Forelimb muscle (tissue), 1 donor: ENCODE measurements around the gene CDY2A. TPM values are rescaled to one million over a fixed set of nuclear protein-coding genes. Genes with fewer than 3 reads are reported as not detected.
"Not testable (repeated sequence)": the region's sequence is repeated elsewhere in the genome, so short reads cannot be mapped to it uniquely, and the experiment has no call there.

Source experiments
- DNase-seq: peaks from one replicate; pipeline ENCODE4 v3.0.0-alpha.2; 2013; ENCODE audit warnings: low read depth
- polyA plus RNA-seq: library from polyadenylated mRNA; unstranded; fragments of 120-200 nt; gene quantifications from one replicate; pipeline ENCODE4 v1.2.1, GENCODE V29; 2013; ENCODE audit not compliant: insufficient read length

CDY2A gene, protein sequence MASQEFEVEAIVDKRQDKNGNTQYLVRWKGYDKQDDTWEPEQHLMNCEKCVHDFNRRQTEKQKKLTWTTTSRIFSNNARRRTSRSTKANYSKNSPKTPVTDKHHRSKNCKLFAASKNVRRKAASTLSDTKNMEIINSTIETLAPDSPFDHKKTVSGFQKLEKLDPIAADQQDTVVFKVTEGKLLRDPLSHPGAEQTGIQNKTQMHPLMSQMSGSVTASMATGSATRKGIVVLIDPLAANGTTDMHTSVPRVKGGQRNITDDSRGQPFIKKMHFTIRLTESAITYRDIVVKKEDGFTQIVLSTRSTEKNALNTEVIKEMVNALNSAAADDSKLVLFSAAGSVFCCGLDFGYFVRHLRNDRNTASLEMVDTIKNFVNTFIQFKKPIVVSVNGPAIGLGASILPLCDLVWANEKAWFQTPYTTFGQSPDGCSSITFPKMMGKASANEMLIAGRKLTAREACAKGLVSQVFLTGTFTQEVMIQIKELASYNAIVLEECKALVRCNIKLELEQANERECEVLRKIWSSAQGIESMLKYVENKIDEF
- polyA plus RNA-seq = not detected

DNA sequence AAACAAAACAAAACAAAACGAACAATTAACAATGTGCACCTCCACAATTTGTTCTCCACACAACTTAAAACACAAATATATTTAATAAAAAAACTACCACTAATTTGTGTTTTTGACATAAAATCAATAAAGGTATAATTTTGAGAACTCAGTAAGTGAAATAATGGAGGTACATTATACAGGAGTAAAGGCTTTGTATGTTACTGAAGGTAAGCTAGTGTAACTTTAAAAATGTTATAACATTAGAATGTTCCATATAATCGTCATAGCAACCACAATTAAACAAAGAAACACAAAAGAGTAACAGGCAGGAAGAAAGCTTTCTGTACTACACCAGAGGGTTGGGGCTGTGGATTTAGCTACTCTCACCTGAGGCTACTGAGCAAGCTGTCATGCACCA, at the start of gene CDY2A:
TSS of gene CDY2A (plus strand) at position 301 of the 400 bp plus-strand sequence. CDS start 328 bp downstream, outside the sequence.
- DNase-seq = not testable (repeated sequence)

DNA sequence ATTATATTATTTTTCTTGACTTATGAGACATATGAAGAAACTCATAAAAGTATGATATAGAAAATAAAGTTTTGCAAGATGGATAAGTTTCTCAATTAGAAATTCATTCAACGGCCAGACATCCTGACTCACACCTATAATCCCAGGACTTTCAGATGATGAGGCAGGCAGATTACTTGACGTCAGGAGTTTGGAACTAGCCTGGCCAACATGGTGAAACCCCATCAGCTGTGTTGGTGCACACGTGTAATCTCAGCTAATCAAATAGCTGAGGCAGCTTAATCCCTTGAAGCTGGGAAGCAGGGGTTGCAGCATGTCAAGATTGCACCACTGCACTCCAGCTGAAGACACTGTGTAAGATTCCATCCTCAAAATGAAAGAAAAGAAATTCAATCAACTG, 28.0 kb upstream of the CDY2A start:
- DNase-seq = not testable (repeated sequence)

DNA sequence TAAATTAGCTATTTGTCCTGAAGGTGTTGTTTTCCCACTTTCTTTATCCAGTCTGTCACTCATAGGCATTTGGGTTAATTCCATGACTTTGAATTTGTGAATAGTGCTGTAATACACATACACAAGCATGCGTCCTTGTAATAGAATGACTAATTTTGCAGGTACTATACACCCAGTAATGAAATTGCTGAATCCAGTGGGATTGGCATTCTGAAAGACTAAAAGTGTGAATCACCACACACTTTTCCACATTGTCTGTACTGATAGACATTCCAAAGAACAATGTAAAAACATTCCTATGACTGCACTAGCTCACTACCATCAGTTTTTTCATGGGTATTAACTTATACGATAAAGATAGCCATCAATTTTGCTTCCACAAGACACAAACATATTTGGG, 27.3 kb upstream of the CDY2A start:
- not testable (repeated sequence) for DNase-seq

DNA sequence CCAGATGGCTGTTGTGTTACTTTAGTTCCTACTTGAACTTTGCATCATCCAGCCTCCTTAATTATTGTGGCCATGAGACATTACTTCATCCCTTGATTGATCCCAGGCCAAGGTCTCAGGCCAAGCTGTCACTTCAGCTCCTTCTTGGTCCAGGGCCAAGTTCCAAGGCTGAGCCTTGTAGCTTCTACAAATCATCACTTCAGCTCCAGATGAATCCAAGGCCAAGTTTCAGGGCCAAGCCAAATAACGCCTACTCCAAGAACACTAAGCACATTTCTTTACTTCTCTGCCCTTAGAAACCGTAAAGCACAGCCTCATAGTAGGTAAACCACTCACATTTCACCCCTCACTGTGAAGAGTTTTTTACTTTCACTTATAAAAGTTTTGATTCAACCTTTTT, 1.7 kb upstream of the CDY2A start:
- DNase-seq = not testable (repeated sequence)

DNA sequence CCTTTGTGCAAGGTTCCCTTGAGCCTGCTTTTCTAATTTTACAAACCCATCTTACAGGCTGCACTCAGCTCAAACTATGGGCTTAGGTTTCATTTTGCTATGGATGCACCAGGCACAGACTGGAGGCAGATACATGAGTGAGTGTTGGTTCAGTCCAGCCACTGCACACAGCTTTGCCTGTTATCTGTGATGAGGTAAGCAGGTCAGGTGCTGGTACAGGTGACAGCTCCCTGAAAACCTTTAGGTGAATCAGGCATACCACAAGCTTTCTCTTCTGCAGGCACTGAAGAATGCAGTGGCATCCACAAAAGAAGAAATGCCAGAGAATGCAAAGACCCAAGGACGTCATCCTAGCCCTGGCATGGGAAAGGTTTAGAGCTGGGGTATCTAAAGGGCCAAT, 3.3 kb downstream of the CDY2A start:
- not testable (repeated sequence) for DNase-seq

DNA sequence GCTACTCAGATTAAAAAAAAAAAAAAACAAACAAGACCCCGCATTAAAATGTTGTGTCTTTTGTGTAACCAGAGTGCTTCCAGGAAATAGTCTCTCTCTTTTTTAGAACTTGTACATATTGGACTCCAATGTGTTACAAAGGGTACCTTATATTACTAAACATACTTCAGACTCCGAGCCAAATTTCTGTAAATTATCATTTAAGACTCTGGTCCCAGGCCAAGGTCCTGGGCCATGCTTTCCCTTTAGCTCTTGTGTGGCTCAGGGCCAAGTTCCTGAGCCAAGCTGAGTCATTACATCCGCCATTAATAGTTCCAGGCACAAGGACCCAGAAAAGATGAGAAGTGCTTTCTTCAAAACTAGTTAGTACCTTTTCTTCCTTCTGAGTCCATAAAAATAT, 4.6 kb downstream of the CDY2A start:
- not testable (repeated sequence) for DNase-seq

DNA sequence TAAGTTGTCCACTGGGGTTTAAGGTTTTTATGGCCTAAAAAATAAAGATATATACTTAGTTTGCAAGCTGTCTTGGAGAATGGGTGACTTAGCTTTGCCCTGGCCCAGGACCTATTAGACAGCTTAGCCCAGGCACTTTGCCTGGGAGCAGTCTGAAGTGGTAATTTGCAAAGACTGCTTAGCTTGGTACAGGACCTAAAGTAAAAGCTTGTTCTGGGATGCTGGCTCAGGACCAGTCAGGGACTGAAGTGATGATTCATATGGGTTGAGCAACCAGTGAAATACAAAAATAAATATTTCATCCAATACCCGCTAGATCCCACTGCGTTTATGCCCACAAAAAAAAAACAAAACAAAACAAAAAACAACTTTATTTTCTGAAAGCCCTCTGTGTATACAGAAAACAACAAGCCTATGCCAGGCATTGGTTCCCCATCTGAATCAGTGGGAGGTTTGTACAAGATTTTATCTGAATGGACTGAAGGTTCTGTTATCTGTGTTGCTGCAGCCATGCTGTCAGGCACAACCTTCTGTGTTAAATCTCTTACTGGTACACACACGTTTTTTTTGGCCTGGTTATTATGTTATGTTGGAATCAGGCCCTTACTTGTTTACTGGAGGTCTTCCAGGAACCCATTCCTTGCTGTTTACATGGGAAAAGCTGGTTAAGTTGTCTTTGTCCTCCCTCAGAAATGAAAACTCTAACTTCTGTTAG, 8.7 kb downstream of the CDY2A start:
- not testable (repeated sequence) for DNase-seq

DNA sequence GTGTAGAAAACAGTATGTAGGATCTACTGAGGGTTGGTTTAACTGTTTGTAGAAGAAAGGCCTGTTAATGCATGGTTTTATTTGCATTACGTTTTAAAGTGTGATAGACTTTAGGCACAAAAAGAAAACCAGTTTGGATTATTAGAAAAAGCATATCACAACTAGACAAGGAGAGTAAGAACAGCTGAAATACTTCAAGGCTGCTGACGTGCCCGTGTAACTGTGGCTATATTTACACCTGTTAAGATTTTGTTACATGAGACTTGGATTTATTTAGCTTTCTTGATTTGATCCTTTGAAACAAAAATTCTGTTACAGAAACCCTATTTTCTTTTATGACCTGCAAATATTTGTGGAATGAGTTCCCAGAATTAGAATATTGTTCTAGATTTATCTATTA, 9.3 kb downstream of the CDY2A start:
- DNase-seq = not testable (repeated sequence)

DNA sequence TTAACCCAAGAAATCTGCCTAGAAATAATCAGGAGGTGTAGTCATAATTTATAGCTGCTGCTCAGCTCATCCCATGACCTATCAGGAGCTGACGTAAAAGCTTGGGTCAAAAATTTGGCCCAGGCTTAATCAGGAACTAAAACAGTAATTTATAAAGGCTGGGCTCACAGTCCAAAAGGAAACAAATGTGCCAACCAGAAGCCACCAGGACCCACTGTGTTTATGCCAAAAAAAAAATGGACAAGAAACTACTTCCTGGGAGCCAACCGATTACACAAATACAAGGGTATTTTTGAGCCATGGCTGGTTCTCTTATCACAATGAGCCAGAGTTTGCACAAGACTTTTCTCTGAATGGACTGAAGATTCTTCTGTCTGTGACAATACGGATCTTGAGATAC, 19.4 kb downstream of the CDY2A start:
- not testable (repeated sequence) for DNase-seq

DNA sequence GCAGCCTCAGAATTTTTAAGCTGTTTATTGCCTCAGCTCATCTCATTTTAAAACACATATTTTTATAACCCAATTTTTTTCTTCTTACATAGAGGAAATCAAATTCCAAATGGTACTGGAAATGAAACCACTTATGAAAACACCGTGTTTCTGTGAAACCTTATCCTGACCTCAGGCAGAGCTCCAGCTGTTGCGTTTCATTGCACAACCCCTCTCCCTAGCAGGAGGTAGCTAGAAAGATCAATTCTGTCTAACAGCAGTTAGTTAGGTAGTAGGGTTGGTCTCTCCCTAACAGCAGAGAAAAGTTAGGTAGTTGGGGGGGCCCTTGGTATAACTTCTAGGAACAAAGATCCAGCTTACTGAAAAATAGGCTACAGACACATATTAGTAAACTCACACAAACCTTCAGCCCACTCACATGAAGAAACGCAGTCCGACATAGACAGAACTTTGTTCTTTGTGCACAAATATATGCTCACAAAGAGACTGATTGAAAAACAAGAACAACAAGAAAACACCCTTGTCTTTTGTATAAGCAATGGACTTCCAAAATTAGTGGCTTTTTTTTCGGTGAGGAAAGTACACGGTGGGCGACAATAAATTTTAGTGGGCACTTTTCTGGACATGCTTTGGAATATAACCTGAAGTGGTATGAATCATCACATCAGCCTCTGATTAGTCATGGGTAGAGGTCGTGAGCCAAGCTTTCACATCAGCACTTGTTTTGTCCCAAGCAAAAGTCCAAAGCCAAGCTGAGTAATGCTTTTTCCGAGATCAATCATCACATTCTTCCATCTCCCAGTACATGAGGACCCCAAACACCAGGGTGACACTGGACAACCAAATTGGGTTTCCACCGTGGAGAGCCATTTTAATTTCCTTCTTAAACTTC, 22.8 kb downstream of the CDY2A start:
- not testable (repeated sequence) for DNase-seq

DNA sequence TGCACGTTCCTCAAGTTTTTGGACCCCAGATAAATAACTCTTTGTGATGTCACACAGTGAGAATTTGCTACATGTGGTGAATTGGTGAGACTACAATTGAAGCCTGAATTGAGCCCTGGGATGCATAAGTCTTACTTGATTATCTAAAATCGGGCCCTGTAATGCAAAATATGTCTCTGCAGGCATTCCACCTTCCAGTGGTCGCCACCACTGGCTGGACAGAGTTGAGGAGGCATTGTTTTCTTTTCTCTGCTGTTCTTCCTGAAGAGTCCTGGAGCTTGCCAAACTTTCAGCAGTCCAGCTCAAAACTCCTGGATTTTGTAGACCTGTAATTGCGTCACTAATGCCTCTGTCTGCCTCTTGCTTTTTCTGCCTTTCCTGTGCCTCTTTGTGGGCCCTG, 23.5 kb downstream of the CDY2A start:
- not testable (repeated sequence) for DNase-seq

DNA sequence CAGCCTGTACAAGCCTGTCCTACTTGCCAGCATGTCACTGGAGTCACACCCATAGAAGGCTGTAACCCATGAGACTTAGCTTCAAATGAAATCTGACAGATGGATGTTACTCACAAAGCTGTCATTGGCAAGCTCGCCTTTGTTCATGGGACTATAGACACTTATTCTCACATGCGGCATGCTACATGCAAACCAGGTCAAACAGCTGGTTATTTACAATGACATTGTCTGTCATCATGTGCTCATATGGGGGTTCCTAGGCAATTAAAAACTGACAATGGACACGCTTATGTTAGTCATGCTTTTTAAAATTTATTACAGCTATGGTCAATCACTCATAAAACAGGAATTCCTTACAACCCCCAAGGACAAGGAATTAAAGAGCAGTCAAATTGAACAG, 30.9 kb downstream of the CDY2A start:
- not testable (repeated sequence) for DNase-seq

DNA sequence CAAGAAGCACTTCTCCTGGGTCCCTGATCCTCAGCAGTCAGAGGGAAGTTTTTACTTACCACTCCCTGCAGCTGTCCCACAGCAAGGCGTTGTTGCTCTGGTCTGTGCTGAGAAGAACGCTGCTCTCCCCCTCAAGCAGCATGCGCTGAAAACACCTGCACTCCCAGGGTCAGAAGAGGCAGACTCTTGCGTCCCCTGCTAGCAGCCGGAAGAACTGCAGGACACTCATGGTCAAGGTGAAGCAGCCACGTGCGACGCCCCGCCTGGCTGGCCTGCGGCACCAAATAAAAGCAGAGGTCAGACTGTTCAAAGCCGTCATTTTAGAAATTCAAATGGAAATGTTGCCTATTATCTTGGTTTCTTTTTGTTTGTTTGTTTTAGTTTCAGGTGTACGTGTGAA, 47.9 kb downstream of the CDY2A start:
- DNase-seq = not testable (repeated sequence)

Other genes starting within 250 kb of the CDY2A start
- gene CDY2B, start 145.6 kb upstream of the CDY2A start, polyA plus RNA-seq = not detected